NCI-H774 (cell line): ENCODE measurements around the gene MMP14.
"Not testable (repeated sequence)": the region's sequence is repeated elsewhere in the genome, so short reads cannot be mapped to it uniquely, and the experiment has no call there.

Source experiments
- DNase-seq: peaks from one replicate; lab custom pipeline; 2025; lab: John Stamatoyannopoulos, UW

Gene MMP14

GRCh38 chr14:22836301-22837113 is at the start of gene MMP14:
MMP14 (plus strand) TSS chr14:22836585; CDS start chr14:22836818, 233 bp downstream.
- DNase-seq, result no peak

- no peak for DNase-seq
These were observed 49.7 kb upstream of the MMP14 start for GRCh38 chr14:22786685-22787084.

GRCh38 chr14:22791301-22791700 is 45.1 kb upstream of the MMP14 start:
- DNase-seq, result no peak

- DNase-seq, result no peak
These were observed 44.2 kb upstream of the MMP14 start for GRCh38 chr14:22792158-22792557.

- DNase-seq, result not testable (repeated sequence)
These were observed 42.8 kb upstream of the MMP14 start for GRCh38 chr14:22793550-22793949.

GRCh38 chr14:22793976-22794375 is 42.4 kb upstream of the MMP14 start:
- DNase-seq, result no peak

GRCh38 chr14:22794551-22794951 is 41.8 kb upstream of the MMP14 start:
- no peak for DNase-seq

- no peak for DNase-seq
These were observed 40.2 kb upstream of the MMP14 start for GRCh38 chr14:22796087-22796707.

GRCh38 chr14:22797017-22797917 is 39.1 kb upstream of the MMP14 start:
- no peak for DNase-seq

GRCh38 chr14:22798528-22798927 is 37.9 kb upstream of the MMP14 start:
- DNase-seq, result no peak

- DNase-seq, result no peak
These were observed 36.0 kb upstream of the MMP14 start for GRCh38 chr14:22800346-22800745.

GRCh38 chr14:22801716-22802115 is 34.7 kb upstream of the MMP14 start:
- DNase-seq, result no peak

- DNase-seq, result no peak
These were observed 33.3 kb upstream of the MMP14 start for GRCh38 chr14:22802860-22803686.

GRCh38 chr14:22803687-22803974 is 32.8 kb upstream of the MMP14 start:
- DNase-seq, result no peak

- not testable (repeated sequence) for DNase-seq
These were observed 31.1 kb upstream of the MMP14 start for GRCh38 chr14:22805235-22805634.

GRCh38 chr14:22807432-22808087 is 28.8 kb upstream of the MMP14 start:
- DNase-seq, result no peak

- no peak for DNase-seq
These were observed 27.8 kb upstream of the MMP14 start for GRCh38 chr14:22808388-22809209.

- DNase-seq, result no peak
These were observed 24.7 kb upstream of the MMP14 start for GRCh38 chr14:22811722-22812121.

GRCh38 chr14:22812744-22813143 is 23.6 kb upstream of the MMP14 start:
- DNase-seq, result no peak

GRCh38 chr14:22813145-22813544 is 23.2 kb upstream of the MMP14 start:
- DNase-seq, result no peak
